B cell (primary cell): ENCODE measurements around the gene THSD4.

ENCODE experiments used
- EZH2 ChIP-seq: IDR thresholded peaks from 2 replicates; pipeline ENCODE4 v1.6.1; 2012; ENCODE audit warnings: borderline replicate concordance, low read depth, mild to moderate bottlenecking, moderate library complexity, low read length; ENCODE audit not compliant: insufficient read depth, poor library complexity, severe bottlenecking
- TF ChIP-seq, protein P1 (sequence below): fragments of 200-600 bp; IDR thresholded peaks from one replicate; pipeline ENCODE4 v1.8.0; 2022; ENCODE audit warnings: antibody characterized with exemption, mild to moderate bottlenecking

DNA sequence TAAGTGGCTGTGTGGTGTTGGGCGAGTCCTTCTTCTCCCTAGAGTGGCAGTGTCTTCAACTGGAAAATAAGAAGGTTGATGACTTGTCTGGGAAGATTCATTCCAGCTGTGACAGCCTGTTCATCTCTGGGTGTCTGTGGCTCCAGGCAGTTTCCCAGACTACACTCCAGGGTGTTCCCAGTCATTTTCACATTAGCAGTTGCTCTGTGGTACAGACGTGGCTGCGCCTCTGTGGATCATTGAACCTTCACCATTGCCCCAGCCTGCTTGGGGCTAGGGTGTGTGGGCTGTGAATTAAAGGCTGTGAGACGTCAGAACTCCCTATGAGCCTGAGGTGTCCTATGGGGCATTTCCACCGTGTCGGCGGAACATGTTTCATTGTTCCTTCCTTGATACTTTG, 455.5 kb downstream of the THSD4 start:
- TF ChIP-seq, protein P1, sequence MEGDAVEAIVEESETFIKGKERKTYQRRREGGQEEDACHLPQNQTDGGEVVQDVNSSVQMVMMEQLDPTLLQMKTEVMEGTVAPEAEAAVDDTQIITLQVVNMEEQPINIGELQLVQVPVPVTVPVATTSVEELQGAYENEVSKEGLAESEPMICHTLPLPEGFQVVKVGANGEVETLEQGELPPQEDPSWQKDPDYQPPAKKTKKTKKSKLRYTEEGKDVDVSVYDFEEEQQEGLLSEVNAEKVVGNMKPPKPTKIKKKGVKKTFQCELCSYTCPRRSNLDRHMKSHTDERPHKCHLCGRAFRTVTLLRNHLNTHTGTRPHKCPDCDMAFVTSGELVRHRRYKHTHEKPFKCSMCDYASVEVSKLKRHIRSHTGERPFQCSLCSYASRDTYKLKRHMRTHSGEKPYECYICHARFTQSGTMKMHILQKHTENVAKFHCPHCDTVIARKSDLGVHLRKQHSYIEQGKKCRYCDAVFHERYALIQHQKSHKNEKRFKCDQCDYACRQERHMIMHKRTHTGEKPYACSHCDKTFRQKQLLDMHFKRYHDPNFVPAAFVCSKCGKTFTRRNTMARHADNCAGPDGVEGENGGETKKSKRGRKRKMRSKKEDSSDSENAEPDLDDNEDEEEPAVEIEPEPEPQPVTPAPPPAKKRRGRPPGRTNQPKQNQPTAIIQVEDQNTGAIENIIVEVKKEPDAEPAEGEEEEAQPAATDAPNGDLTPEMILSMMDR: no peak
- no peak for TF ChIP-seq EZH2
